ENCODE data around the gene CXCL14. TPM values are rescaled to one million over a fixed set of nuclear protein-coding genes. Genes with fewer than 3 reads are reported as not detected.
A peak's percentile ranks its signal among the peaks of the same experiment; 100 is the strongest.

Gene CXCL14
- total and polyA plus RNA-seq, 2 of the 13 experiments (the other 11 are each of a cell fraction or from before 2014, with no cell fraction given): not detected

DNA sequence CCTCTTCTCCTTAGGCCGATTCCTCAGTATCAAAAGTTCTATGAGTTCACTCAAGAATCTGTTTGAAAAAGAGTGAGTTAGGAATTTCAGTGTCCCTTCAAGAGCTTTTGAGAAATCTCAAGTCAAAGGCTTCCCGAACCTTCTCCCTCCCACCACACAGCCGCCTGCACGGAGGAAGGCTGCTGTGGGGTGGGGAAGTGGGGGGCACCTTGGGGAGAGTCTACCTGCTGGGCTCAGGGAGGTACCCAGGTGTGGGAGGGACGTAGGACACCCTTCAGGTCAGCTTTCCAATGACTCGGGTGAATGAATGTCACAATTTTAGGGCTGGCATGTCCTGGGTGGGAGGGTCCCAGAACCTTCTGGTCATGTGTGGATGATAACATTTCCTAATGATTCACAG is 17.5 kb downstream of the CXCL14 start:
- TF ChIP-seq NFE2 (CRISPR knock-in tag; IDR thresholded peaks at IDR 0.05) (no peak), PBX3 (CRISPR knock-in tag; IDR thresholded peaks at IDR 0.05; ENCODE audit: borderline replicate concordance) (no peak), TFAP4 (IDR thresholded peaks at IDR 0.05; ENCODE audit: borderline replicate concordance, low read depth) (no peak), NBN (conservative IDR thresholded peaks at IDR 0.05) (no peak), MZF1 (CRISPR knock-in tag; IDR thresholded peaks at IDR 0.05; ENCODE audit: borderline replicate concordance) (no peak), GTF2F1 (IDR thresholded peaks at IDR 0.05; ENCODE audit: low read length) (no peak), ATF7 (IDR thresholded peaks at IDR 0.05) (no peak), ATF7 (CRISPR knock-in tag; IDR thresholded peaks at IDR 0.05) (no peak), CSRNP1 (CRISPR knock-in tag; IDR thresholded peaks at IDR 0.05) (no peak), SKIL (CRISPR knock-in tag; IDR thresholded peaks at IDR 0.05; ENCODE audit: borderline replicate concordance) (no peak), ZEB1 (IDR thresholded peaks at IDR 0.05; ENCODE audit: insufficient replicate concordance, low read depth) (no peak), ZBTB4 (CRISPR knock-in tag; IDR thresholded peaks at IDR 0.05; ENCODE audit: borderline replicate concordance) (no peak)
- H3K4me2 ChIP-seq (ENCODE audit: low read depth, low read length): peak overlapping the region; percentile 26; the same call in 1 of the 2 replicates
- H4K20me1 ChIP-seq (ENCODE audit: insufficient read depth, low read length): no peaks in the 10 kb centered on the region
- H3K9me3 ChIP-seq (ENCODE audit: low read length): no peaks in the 10 kb centered on the region
- intact Hi-C loops (cut with micrococcal nuclease; ENCODE audit: unreplicated experiment) (loop anchor here (2.0 kb wide), 1 partner anchor 270 kb away; no protein-coding TSS in a partner anchor), in situ Hi-C loops (cut with HindIII; ENCODE audit: extremely low pct_ligation_motif_present, low pct_unique_long_range_greater_than_20kb) (loop anchor here (5.0 to 25.0 kb wide), 3 partner anchors 164 to 551 kb away; partner anchors contain the start of gene SLC25A48)
- no TSS peak for BruUV-seq (replicated peaks)
- no peak overlapping the region for H3K4me3 ChIP-seq (replicated peaks in 1 of 3; ENCODE audit: insufficient read depth in 1 of 3, low read depth in 2 of 3, low read length in 3 of 3)
- H3K9ac ChIP-seq (ENCODE audit: insufficient read depth, low read depth, low read length): no peak overlapping the region
- H3K4me1 ChIP-seq (ENCODE audit: insufficient read depth, low read length): no peaks in the 10 kb centered on the region
- 0 out of 5 replicates have a peak, but pooled peaks cover 0 to 1% of the 10 kb centered on the region in 2 experiments for H3K27me3 ChIP-seq (ENCODE audit: control insufficient read depth in 1 of 2, insufficient read depth in 2 of 2, low read length in 2 of 2)
- POLR2A ChIA-PET: no interaction called here
- CTCF ChIA-PET (ENCODE audit: low intra/inter-chr PET ratio, low total read pairs): interaction anchor here (1.2 kb wide), 2 partner anchors 95 to 269 kb away, joined by 5 read pairs; no protein-coding TSS in a partner anchor
- no peaks in the 10 kb centered on the region for H3K36me3 ChIP-seq (replicated peaks in 1 of 2; ENCODE audit: control insufficient read depth in 1 of 2, insufficient read depth in 2 of 2, low read length in 2 of 2)
- DNase-seq (ENCODE audit: low spot score) (no peak), ATAC-seq (no peak), FAIRE-seq (no peak)
- no peak overlapping the region for H3K27ac ChIP-seq (ENCODE audit: extremely low read length, insufficient read depth, low read length)
- no peaks in the 10 kb centered on the region for H3K79me2 ChIP-seq (ENCODE audit: insufficient read depth, low read length)
- WGBS (ENCODE audit: low lambda C conversion rate): 58% methylated on average over 6 of the region's 6 CpGs
- H2AFZ ChIP-seq (ENCODE audit: low read length): no peak overlapping the region

Data from HepG2 (cell line).